HG02798 (cell line): ENCODE data around the gene CTSA.
"Not testable (repeated sequence)": the region's sequence is repeated elsewhere in the genome, so short reads cannot be mapped to it uniquely, and the experiment has no call there.

Source experiments
- ATAC-seq: cut with Tn5 transposase; IDR thresholded peaks from one replicate; pipeline ENCODE4 v1.9.1; 2021; ENCODE audit warnings: mild to moderate bottlenecking; ENCODE audit not compliant: unreplicated experiment, poor library complexity

The CTSA gene

GRCh38 chr20:45892828-45893500 is 1.8 kb downstream of the CTSA start:
- no peak for ATAC-seq

- no peak for ATAC-seq
Observed at GRCh38 chr20:45893831-45894230, 2.7 kb downstream of the CTSA start.

DNA sequence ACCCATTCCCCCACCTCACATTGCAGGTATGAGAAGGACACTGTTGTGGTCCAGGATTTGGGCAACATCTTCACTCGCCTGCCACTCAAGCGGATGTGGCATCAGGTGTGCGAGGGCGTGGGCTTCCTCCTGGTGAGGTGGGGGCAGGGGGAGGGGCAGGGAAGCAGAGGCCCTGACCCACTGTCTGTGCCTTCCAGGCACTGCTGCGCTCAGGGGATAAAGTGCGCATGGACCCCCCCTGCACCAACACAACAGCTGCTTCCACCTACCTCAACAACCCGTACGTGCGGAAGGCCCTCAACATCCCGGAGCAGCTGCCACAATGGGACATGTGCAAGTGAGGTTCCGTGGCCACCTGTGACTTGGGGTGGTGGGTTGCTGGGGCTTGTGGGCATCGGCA is 3.7 kb downstream of the CTSA start:
- no peak for ATAC-seq

DNA sequence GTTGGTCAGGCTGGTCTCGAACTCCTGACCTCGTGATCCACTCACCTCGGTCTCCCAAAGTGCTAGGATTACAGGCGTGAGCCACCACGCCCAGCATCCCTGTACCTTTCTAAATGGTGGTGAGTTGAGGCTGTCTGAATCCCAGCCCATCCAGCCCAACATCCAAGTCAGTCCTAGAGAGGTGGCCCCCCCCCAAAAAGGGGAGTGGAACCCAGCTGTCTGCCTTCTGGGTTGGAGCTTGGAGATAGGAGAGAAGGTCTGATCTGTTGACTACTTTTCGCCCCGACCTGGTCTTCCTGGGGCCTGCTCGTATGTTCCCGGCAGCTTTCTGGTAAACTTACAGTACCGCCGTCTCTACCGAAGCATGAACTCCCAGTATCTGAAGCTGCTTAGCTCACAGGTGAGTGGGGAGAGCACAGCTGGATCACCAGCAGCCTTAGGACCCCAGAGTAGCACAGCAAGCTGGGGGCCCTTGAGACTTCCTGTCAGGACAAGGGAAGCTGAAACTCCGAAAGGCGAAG is 5.6 kb downstream of the CTSA start:
- ATAC-seq = no peak

GRCh38 chr20:45897289-45897688 is 6.2 kb downstream of the CTSA start:
- ATAC-seq = no peak

GRCh38 chr20:45897692-45898091 is 6.6 kb downstream of the CTSA start:
- ATAC-seq = no peak

- ATAC-seq = no peak
Observed at GRCh38 chr20:45898285-45898684, 7.2 kb downstream of the CTSA start.

- ATAC-seq = no peak
Observed at GRCh38 chr20:45899046-45899835, 8.1 kb downstream of the CTSA start.

- not testable (repeated sequence) for ATAC-seq
Observed at GRCh38 chr20:45901332-45901731, 10.2 kb downstream of the CTSA start.

- no peak for ATAC-seq
Observed at GRCh38 chr20:45902199-45902701, 11.1 kb downstream of the CTSA start.

DNA sequence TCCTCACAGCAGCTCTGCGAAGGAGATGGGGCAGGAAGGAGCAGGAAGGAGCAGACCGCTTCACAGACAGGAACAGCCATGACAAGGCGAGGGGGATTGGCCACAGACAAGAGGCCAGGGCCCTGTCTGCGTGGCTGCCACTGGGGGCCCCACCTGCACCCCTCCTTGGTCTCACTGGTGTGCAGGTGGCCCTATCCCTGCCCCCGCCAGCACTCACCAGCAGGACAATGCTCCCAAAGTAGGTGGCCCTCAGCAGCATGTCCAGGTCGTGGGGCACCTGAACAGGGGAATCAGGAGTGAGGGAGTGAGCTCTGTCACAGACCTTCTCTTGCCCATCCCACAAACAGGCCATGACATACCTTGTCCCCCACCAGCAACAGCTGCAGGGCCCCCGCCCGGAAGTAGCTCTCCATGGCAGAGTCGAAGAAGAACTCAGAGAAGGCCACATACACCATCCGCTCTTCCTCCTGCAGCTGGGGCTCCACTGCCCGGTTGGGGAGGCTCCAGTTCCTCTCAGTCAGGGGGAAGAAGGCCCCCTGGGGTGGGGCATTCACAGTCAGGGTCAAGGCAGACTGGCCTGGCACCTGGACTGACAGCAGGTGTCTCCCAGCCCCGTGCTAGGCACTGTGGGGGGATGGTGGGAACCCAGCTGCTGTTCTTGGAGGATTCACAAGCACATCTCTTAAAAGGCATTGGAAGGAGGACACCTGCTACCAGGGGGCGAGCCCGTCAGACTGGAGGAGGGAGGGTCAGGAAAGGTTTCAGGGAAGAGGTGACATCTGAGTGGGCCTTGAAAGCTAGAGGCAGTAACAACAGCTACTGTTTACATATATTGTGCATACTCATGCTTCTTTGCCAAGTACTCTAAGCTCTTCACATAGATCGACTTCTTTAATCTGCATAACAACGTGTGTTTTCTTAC is 13.7 kb downstream of the CTSA start:
- ATAC-seq = no peak

- ATAC-seq = no peak
Observed at GRCh38 chr20:45905505-45906079, 14.5 kb downstream of the CTSA start.

- ATAC-seq = no peak
Observed at GRCh38 chr20:45907219-45907948, 16.2 kb downstream of the CTSA start.

DNA sequence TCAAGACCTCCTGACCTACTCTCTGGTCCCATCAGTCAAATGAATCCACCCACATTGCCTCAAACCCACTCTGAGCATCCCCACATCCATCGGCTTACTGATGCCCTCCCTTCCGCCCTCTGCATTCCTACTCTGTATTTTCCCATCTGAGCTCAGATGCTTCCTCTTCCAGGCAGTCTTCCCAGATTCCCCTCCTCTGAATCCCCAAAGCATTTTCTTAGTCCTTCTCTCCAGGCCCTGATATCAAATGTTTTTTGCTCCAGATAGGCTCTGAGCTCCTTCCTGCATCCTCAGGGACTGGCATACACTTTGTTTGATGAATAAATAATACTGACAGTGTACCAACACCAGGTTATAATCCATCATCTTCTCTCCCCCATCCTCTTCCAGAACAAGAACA is 16.9 kb downstream of the CTSA start:
- no peak for ATAC-seq

GRCh38 chr20:45909336-45909808 is 18.2 kb downstream of the CTSA start:
- ATAC-seq = no peak

- ATAC-seq = no peak
Observed at GRCh38 chr20:45909817-45910669, 18.9 kb downstream of the CTSA start.

DNA sequence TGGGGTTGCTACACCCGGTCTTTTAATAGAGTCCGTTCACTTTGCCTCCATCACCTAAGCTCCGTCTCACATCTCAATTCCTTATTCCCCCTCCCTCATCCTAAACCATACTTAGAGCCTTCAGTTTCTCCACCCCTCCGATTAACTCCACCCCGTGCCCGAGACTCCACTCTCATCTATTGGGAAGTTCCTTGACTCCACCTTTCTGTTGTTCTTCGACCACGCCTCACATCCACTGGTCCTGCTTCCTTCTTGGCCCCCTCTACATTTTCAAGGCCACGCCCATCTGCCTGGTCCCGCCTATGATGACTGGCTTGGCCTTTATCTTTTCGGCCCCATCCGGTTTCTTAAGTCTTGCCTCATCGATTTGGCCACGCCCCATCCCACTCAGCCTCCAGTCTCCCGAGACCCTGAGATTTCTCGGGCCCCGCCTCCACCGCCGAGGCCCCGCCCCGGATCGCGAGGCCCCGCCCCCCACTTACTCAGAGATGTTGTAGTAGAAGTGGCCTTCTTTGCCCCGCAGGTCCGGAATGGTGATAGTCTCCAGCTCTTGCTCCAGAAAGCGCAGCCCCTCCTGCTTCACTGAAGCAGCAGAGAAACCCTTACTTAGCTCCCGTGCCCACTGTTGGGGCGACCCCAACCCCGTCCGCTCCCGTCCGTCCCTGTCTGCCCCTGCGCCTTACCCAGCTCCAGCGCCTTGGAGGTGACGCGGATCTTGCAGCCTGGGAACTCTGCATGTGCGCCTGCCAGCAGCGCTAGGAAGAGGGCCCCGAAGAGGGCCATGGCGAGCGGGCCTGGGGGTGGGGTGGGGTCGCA is 19.7 kb downstream of the CTSA start:
- ATAC-seq = peak; percentile 94
